Measurements from ENCODE around the gene UCP3. TPM values are rescaled to one million over a fixed set of nuclear protein-coding genes. Genes with fewer than 3 reads are reported as not detected.

The UCP3 gene
- total RNA-seq, 3 donors from 2014 or later (not counting 1 experiment from before 2014, with no cell fraction given): 7.8 to 8.6 (median 8.5) TPM

- no peaks in the 10 kb centered on the region for H3K27me3 ChIP-seq (ENCODE audit: control insufficient read depth, insufficient read depth, low read length)
- Mint-ChIP-seq H3K27me3 (ENCODE audit: low read depth in 2 of 2) (no peaks in the 10 kb centered on the region), H3K27ac (peak overlapping the region; percentile 82), H3K36me3 (no peaks in the 10 kb centered on the region), H3K4me3 (peak overlapping the region; percentile 49), H3K4me1 (peaks cover 35 to 48% of the 10 kb centered on the region in 2 donors), H3K9me3 (no peaks in the 10 kb centered on the region)
- intact Hi-C loops (cut with micrococcal nuclease): no loop called here
- H3K4me3 ChIP-seq (ENCODE audit: low read length): no peak overlapping the region
- TF ChIP-seq CTCF (IDR thresholded peaks at IDR 0.05): no peak
- 80% methylated on average over 12 of the region's 14 CpGs for WGBS (ENCODE audit: insufficient coverage)
- H3K36me3 ChIP-seq (ENCODE audit: control insufficient read depth, insufficient read depth, low read length): peaks cover 5% of the 10 kb centered on the region
- H3K4me1 ChIP-seq (ENCODE audit: control insufficient read depth, insufficient read depth, low read length): peaks cover 59% of the 10 kb centered on the region
- DNase-seq: no peak
- peak overlapping the region; percentile 8 for H3K27ac ChIP-seq (ENCODE audit: low read length)
- no peaks in the 10 kb centered on the region for H3K9me3 ChIP-seq (ENCODE audit: control insufficient read depth, insufficient read depth, low read length)
- no peak for ATAC-seq
Observed at GRCh38 chr11:74012074-74012809, 3.4 kb upstream of the UCP3 start.

GRCh38 chr11:74011360-74012073 is 2.6 kb upstream of the UCP3 start:
- peaks cover 3% of the 10 kb centered on the region for H3K36me3 ChIP-seq (ENCODE audit: control insufficient read depth, insufficient read depth, low read length)
- no peaks in the 10 kb centered on the region for H3K9me3 Mint-ChIP-seq
- peak overlapping the region; percentile 8 for H3K27ac ChIP-seq (ENCODE audit: low read length)
- no peaks in the 10 kb centered on the region for H3K36me3 Mint-ChIP-seq
- peak overlapping the region; percentile 82 for H3K27ac Mint-ChIP-seq
- TF ChIP-seq CTCF (IDR thresholded peaks at IDR 0.05): no peak
- H3K4me1 Mint-ChIP-seq: peaks cover 38 to 46% of the 10 kb centered on the region in 2 donors
- peak; percentile 42 to 74 (median 49) for ATAC-seq
- 70% methylated on average over 8 of the region's 8 CpGs for WGBS (ENCODE audit: insufficient coverage)
- peaks cover 66% of the 10 kb centered on the region for H3K4me1 ChIP-seq (ENCODE audit: control insufficient read depth, insufficient read depth, low read length)
- H3K4me3 Mint-ChIP-seq: peak overlapping the region; percentile 49
- peak in 1 of 2 donors; percentile 72 for DNase-seq
- intact Hi-C loops (cut with micrococcal nuclease): no loop called here
- H3K27me3 ChIP-seq (ENCODE audit: control insufficient read depth, insufficient read depth, low read length): no peaks in the 10 kb centered on the region
- H3K4me3 ChIP-seq (ENCODE audit: low read length): no peak overlapping the region
- no peaks in the 10 kb centered on the region for H3K9me3 ChIP-seq (ENCODE audit: control insufficient read depth, insufficient read depth, low read length)
- H3K27me3 Mint-ChIP-seq (ENCODE audit: low read depth in 2 of 2): no peaks in the 10 kb centered on the region

- no peaks in the 10 kb centered on the region for H3K27me3 Mint-ChIP-seq (ENCODE audit: low read depth in 2 of 2)
- DNase-seq (peak in 1 of 2 donors; percentile 36), ATAC-seq (no peak)
- no peaks in the 10 kb centered on the region for H3K36me3 Mint-ChIP-seq
- no peak for TF ChIP-seq CTCF (IDR thresholded peaks at IDR 0.05)
- H3K4me1 Mint-ChIP-seq: peaks cover 40 to 49% of the 10 kb centered on the region in 2 donors
- Histone ChIP-seq H3K4me1 (ENCODE audit: control insufficient read depth, insufficient read depth, low read length) (peaks cover 75% of the 10 kb centered on the region), H3K27me3 (ENCODE audit: control insufficient read depth, insufficient read depth, low read length) (no peaks in the 10 kb centered on the region), H3K4me3 (ENCODE audit: low read length) (no peak overlapping the region), H3K9me3 (ENCODE audit: control insufficient read depth, insufficient read depth, low read length) (no peaks in the 10 kb centered on the region), H3K36me3 (ENCODE audit: control insufficient read depth, insufficient read depth, low read length) (no peaks in the 10 kb centered on the region), H3K27ac (ENCODE audit: low read length) (no peak overlapping the region)
- intact Hi-C loops (cut with micrococcal nuclease): no loop called here
- no peaks in the 10 kb centered on the region for H3K9me3 Mint-ChIP-seq
- 94% methylated on average over 9 of the region's 9 CpGs for WGBS (ENCODE audit: insufficient coverage)
- H3K4me3 Mint-ChIP-seq: peak overlapping the region; percentile 42
- H3K27ac Mint-ChIP-seq: peak overlapping the region; percentile 67 to 82
Observed at GRCh38 chr11:74010306-74011300, 1.7 kb upstream of the UCP3 start.
